ENCODE results near the gene TMEM263. TPM values are rescaled to one million over a fixed set of nuclear protein-coding genes. Genes with fewer than 3 reads are reported as not detected.

TMEM263 gene
- total RNA-seq, 4 donors from 2014 or later, result 26.4 to 43.7 (median 35.9) TPM

GRCh38 chr12:107007411-107007810, 51.7 kb downstream of the TMEM263 start:
- ATAC-seq (ENCODE audit: low FRiP score) (no peak), DNase-seq (ENCODE audit: low spot score) (no peak)
- no peak for TF ChIP-seq CTCF (IDR thresholded peaks at IDR 0.05)

GRCh38 chr12:107011519-107011918, 55.8 kb downstream of the TMEM263 start:
- TF ChIP-seq CTCF (IDR thresholded peaks at IDR 0.05), result no peak
- DNase-seq (ENCODE audit: low spot score), result no peak
- ATAC-seq (ENCODE audit: low FRiP score), result no peak

GRCh38 chr12:107012736-107013425, 57.2 kb downstream of the TMEM263 start:
- ATAC-seq (ENCODE audit: low FRiP score) (no peak), DNase-seq (ENCODE audit: low spot score) (no peak)
- TF ChIP-seq CTCF (IDR thresholded peaks at IDR 0.05), result no peak

- TF ChIP-seq CTCF (IDR thresholded peaks at IDR 0.05), result no peak
- DNase-seq (ENCODE audit: low spot score) (no peak), ATAC-seq (ENCODE audit: low FRiP score) (no peak)
These were observed 58.3 kb downstream of the TMEM263 start for GRCh38 chr12:107014055-107014454.

GRCh38 chr12:107017042-107017441, 61.3 kb downstream of the TMEM263 start:
- TF ChIP-seq CTCF (IDR thresholded peaks at IDR 0.05), result no peak
- DNase-seq (ENCODE audit: low spot score) (no peak), ATAC-seq (ENCODE audit: low FRiP score) (no peak)

- no peak for TF ChIP-seq CTCF (IDR thresholded peaks at IDR 0.05)
- DNase-seq (ENCODE audit: low spot score) (no peak), ATAC-seq (ENCODE audit: low FRiP score) (no peak)
These were observed 63.8 kb downstream of the TMEM263 start for GRCh38 chr12:107019546-107019945.

Other genes starting within 250 kb of the TMEM263 start
- 10 to 100 TPM; 12.5 to 17.8 (median 15.8) TPM for gene RIC8B, start 181.2 kb upstream of the TMEM263 start, total RNA-seq
- 10 to 100 TPM in 2 of 4 donors, 1 to 10 TPM in 2; 9.7 to 17.5 (median 11.9) TPM for gene MTERF2, start 31.2 kb downstream of the TMEM263 start, total RNA-seq
- gene CRY1, start 137.6 kb downstream of the TMEM263 start, total RNA-seq, result 10 to 100 TPM; 20.7 to 97.0 (median 52.9) TPM

Data from omental fat pad (tissue), 4 donors.